ENCODE measurements around the gene SOX13.
A peak's percentile ranks its signal among the peaks of the same experiment; 100 is the strongest.

SOX13 gene

DNA sequence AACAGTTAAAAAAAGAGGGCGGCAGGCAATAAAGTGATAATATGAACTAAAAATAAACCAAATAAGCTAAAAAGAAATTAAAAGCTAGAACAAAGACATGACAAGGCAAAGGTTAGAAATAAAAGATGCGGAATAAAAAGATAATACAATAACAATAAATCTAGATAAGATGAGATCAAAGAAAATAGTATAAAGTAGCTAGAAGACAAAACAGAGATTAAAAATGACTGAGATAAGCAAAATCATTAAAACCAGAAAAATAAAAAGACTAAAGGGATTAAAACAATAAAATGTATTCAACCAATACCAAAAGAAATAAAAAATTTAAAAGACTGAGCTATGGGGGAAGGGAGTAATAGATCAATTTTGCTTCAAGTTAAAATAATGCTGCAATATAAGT is 10.8 kb upstream of the SOX13 start:
- no peak for DNase-seq (ENCODE audit: low spot score)

DNA sequence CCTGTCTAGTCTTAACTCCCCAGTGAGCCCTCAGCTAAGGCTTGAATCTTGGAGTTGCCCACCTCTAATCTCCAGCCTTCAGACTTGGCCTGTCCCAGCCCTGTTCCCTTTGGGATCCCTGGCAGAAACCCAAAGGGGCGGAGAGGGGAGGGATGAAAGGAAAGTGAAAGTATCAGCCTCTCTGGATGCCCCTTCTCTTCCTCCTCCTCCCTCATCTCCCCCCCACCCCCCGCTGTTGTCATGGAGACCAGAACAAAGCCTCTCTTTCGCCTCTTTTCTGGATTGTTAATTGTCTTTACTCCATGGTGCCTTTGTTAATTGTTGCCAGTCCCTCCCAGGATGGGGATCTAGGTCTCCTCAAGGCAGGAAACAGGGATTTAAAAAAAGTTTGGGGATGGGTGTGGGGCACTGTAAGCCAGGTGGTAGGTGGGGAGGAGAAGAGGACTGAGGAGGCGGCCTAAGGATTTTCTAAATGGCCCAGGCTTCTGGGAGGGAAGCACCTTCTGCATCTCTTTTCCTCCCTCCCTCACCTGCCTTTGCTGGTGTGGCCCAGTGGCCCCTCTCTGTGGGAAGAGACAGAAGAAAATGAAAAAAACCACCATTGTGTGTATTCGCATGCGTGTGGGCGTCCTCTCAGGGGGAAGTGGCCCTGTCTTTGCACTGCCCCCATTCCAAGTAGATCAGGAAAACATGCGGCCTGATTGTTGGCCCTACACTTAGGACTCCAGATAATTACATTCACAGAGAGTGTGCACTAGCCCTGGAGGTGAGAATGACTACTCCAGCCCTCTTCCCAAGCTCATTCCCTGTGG is 7.5 kb upstream of the SOX13 start:
- DNase-seq (ENCODE audit: low spot score): peak; percentile 91

DNA sequence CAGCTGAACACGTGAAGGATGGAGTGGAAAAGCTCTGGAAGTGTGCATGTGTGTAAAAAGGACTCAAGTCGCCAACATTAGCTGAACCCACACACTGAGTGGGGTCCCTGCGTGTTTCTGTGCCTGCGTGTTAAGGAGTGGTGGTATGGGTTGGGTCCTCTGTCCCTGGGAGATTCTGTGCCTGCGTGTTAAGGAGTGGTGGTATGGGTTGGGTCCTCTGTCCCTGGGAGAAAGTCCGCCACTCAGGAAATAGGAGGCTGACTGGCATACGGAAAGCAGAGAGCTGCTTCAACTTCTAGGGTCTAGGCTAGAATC is 7.0 kb upstream of the SOX13 start:
- DNase-seq (ENCODE audit: low spot score): no peak

DNA sequence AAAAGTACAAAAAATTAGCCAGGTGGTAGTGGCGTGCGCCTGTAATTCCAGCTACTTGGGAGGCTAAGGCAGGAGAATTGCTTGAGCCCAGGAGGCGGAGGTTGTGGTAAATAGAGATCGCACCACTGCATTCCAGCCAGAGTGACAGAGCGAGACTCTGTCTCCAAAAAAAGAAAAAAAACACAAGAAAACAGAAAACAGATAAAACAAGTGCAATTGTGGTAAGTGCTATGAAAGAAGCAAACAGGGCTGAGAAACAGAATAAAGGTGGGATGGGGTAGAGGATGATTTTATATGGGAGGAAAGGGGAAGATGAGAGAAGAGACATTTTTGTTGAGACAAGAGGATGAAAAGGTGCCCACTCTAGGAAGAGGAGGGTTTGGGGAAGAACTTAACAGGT is 5.0 kb upstream of the SOX13 start:
- no peak for DNase-seq (ENCODE audit: low spot score)

DNA sequence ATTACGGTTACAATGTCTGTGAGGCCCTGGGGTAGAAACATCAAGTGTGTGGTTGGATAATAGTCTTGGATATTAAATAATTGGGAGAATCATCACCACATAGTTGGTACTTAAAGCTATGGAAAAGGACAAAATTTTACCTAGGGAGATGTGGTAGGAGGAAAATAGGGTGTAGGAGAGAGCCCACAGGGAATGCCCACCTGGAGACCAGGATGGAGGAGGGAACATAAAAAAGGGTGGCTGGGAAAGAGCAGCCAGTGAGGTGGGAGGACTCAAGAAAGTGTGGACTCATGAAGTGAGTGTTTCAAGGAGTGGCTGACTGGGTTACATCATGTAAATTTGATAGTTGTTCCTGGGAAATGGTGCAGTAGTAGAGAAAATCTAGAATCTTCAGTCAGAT is 3.0 kb upstream of the SOX13 start:
- DNase-seq (ENCODE audit: low spot score): no peak

DNA sequence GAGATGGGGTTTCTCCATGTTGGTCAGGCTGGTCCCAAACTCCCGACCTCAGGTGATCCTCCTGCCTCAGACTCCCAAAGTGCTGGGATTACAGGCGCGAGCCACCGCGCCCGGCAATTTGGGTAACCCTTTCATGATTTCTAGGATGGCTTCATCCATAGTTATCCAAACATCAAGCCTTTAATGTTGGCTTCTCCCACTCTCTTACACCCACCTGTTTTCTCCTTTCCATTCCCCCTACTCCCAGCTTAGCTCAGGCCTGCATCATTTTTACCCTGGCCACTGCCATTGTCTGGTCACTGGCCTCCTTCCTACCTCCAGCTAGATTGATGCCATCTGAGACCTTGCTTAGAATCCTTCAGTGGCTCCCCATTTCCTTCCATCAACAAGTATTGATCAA is 2.0 kb upstream of the SOX13 start:
- no peak for DNase-seq (ENCODE audit: low spot score)

GRCh38 chr1:204073837-204074273 is 940 bp downstream of the SOX13 start:
- peak; percentile 27 for DNase-seq (ENCODE audit: low spot score)

DNA sequence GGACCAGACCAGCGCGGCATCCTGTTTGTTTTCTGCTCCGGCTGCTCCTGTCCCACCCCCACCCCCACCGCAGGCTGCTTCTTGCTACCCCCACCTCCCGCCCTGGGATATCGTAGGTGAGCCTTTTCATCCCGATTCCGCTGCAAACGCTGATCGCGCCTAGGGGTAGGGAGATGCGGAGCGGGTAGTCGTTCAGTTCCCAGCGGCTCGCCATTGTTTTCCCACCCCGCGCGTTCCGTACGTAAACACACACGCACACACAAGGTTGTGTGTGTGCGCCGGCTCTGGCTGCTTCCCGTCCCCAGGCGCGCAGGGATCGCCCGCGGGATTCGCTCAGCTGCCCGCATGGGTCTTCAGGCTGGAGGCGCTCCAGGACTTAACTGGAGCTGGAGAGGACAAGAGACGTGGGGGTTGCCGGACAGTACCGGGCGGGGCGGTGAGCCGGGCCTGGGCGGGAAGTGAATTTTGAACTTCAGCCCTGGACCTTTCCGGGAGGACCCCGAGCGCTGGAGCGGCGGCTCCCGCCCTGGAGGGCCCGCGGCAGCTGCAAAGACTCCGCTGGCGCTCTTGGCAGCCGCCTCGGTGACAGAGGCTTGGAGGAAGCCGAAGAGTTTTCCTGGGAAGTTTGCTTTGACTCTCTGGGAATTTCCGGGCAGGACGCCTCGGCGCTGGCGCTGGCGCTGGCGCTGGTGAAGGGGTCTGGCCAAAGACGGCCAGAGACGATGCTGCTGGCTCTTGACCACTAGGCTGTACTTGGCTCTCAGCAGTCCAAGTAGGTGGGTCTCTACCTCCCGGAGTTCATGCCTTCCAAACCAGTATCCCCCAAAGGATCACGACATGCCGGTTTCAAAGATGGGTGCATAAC is 1.6 kb downstream of the SOX13 start:
- peak; percentile 39 for DNase-seq (ENCODE audit: low spot score)

- no peak for DNase-seq (ENCODE audit: low spot score)
Measured at GRCh38 chr1:204075139-204075521, 2.2 kb downstream of the SOX13 start.

DNA sequence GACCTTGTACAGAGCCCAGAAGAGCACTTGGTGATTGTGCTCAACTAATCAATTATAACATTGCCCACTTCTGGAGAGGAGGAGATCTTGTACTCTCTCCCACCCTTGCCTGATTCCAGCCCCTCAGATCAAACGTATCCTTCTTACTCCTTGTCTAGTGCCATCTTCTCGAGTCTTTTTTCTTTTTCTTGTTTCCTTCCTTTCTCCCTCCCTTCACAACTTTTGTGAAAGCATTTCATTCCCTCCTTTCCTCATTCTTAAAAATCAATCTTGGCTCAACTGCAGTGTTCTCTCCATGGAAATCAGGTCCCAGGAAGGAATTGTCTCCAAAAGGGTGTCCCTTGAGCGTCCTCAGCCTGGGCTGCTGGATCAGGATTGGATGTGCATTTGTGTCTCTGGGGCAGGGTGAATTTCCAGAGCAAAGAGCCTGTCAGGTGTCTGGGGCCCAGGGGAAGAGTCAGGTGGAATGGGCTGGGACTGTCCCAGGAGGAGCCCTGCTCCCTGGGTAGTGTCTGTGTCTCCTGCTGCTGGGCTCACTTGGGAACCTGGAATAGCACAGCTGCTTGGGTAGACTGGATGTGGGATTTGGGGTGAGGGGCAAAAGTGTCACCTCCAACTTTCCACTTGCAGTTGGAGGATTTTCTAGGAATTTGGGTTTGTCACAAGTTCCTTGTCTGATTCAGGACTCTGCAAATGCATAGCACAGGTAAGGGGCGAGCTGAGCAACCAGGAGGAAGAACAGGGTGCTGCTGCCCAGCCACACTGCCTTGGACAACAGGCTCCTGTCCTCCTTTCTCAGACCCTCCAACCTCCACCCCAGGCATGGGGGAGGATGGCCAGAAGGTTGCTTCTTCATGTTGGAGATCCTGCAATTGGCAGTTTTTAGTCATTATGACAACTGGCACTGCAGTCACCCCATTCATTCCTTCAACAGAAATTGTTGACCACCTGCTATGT is 3.3 kb downstream of the SOX13 start:
- DNase-seq (ENCODE audit: low spot score): no peak

GRCh38 chr1:204076891-204077290 is 4.0 kb downstream of the SOX13 start:
- no peak for DNase-seq (ENCODE audit: low spot score)

- DNase-seq (ENCODE audit: low spot score): peak; percentile 27
Measured at GRCh38 chr1:204077979-204078696, 5.2 kb downstream of the SOX13 start.

DNA sequence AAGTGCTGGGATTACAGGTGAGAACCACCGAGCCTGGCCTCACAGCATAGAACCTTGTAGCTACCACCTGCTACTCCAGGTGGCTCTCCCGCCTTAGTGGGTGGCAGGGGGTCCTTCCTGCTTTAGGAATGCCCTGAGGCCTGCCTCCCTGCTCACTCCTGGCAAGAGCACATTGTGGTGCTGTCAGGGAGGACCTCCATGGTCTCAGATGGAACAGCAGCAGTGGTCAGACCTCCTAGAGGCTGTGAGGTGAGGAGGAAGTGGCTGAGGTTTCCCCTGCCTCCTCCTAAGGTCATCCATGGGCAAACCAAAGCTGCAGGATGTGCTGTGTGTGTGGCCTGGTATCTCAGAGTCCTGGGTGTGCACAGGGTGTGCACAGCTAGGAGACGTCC is 6.7 kb downstream of the SOX13 start:
- no peak for DNase-seq (ENCODE audit: low spot score)

GRCh38 chr1:204080163-204080903 is 7.4 kb downstream of the SOX13 start:
- no peak for DNase-seq (ENCODE audit: low spot score)

- DNase-seq (ENCODE audit: low spot score): no peak
Measured at GRCh38 chr1:204081164-204081790, 8.4 kb downstream of the SOX13 start.

DNA sequence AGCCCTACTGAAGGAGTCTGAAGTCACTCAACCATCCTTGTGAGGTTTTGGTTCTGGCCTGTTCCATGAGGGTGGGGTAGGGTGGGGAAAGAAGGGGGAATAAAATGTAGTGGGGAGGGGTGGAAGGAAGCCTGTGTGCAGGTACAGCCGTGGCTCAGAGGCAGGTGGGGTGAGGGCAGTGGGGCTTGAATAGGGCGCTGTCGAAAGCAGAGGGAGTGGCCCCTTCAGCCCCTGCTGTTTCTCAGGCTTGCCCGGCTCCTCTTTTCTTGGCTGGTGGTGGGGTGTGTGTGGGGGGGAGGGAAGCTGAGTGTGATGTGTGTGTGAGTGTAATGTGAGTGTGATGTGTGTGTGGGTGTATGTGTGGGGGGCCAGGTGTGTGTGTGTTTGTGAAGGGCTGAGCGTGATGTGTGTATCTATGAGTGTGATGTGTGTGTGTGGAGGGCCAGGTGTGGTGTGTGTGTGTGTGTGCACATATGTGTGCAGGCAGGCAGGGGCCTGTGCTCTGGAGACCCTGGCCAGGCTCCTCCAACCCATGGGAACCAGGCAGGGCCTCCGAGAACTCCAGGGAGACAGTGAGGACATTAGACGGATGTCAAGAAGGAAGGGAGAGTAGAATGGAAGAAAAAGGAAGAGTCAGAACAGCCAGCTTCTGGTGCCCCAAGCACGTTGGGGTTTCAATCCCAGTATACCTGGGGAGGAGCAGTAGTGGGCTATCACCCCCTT is 9.0 kb downstream of the SOX13 start:
- DNase-seq (ENCODE audit: low spot score): no peak

- no peak for DNase-seq (ENCODE audit: low spot score)
Measured at GRCh38 chr1:204083491-204083890, 10.6 kb downstream of the SOX13 start.

GRCh38 chr1:204084247-204084772 is 11.4 kb downstream of the SOX13 start:
- DNase-seq (ENCODE audit: low spot score): peak; percentile 49

GRCh38 chr1:204085876-204086275 is 13.0 kb downstream of the SOX13 start:
- no peak for DNase-seq (ENCODE audit: low spot score)

Measured in putamen (tissue), 1 donor.